Sigmoid colon (tissue), 4 donors: ENCODE data around the gene MPP3.

Experiments used
- POLR2A ChIP-seq, 2 donors: fragments of 450-650 bp; IDR thresholded peaks; one replicate each; pipeline ENCODE4 v1.6.1; 2016; ENCODE audit warnings: antibody characterized with exemption in 2 of 2, mild to moderate bottlenecking in 2 of 2, moderate library complexity in 2 of 2
- POLR2AphosphoS5 ChIP-seq, 4 donors: sonication (generic); formaldehyde crosslinking; IDR thresholded peaks; one replicate each; pipeline ENCODE4 v1.6.1; 2017; ENCODE audit warnings: antibody characterized with exemption in 4 of 4
- TF ChIP-seq, protein P1 (sequence below), 4 experiments: fragments of 450-650 bp in 3 of 4; fragments of 200-600 bp in 1 of 4; IDR thresholded peaks; one replicate each; pipeline ENCODE4 v1.5.1; 2016 to 2019; ENCODE audit warnings: antibody characterized with exemption in 4 of 4, mild to moderate bottlenecking in 3 of 4, moderate library complexity in 2 of 4

DNA sequence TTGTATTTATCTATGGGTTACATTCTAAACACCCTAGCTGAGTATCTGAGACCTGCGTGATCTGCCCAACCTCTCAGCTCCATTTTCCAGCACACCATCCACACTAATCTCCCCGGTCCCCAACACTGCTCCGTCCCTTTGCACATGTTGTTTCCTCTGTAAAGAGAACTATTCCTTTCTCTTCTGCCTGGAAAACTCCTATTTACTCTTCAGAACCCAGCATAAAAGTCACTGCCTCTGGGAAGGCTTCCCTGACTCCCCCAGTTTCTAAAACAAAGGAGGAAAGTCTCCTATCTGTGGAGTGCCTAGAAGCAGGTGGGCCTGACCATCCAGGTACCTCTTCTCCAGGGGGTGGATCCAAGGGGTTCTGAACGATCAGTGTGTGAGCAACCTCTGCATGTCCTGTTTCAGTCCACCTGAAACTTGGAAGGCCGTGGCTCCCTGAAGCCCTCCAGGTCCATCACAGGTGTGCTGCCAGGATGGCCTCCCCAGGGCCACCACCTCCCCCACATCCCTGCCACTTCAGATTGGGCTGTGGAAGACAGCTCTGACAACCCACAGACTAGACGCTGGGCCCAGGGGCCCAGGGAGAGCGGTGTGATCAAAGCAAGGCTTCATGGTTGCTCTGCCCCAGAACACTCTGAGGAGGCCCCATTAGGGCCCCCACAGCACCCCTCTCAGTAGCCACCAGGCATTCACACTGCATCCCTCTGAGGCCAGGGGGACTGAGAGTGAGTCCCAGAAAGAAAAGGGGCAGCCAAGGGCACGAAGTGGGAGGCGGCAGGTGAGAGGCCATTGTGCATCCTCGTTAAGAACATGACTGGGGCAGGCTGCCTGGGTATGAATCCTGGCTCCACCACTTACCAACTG is 20.3 kb downstream of the MPP3 start:
- TF ChIP-seq, protein P1, sequence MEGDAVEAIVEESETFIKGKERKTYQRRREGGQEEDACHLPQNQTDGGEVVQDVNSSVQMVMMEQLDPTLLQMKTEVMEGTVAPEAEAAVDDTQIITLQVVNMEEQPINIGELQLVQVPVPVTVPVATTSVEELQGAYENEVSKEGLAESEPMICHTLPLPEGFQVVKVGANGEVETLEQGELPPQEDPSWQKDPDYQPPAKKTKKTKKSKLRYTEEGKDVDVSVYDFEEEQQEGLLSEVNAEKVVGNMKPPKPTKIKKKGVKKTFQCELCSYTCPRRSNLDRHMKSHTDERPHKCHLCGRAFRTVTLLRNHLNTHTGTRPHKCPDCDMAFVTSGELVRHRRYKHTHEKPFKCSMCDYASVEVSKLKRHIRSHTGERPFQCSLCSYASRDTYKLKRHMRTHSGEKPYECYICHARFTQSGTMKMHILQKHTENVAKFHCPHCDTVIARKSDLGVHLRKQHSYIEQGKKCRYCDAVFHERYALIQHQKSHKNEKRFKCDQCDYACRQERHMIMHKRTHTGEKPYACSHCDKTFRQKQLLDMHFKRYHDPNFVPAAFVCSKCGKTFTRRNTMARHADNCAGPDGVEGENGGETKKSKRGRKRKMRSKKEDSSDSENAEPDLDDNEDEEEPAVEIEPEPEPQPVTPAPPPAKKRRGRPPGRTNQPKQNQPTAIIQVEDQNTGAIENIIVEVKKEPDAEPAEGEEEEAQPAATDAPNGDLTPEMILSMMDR (IDR thresholded peaks at IDR 0.05): no peak
- TF ChIP-seq POLR2A (IDR thresholded peaks at IDR 0.05): no peak
- no peak for TF ChIP-seq POLR2AphosphoS5 (IDR thresholded peaks at IDR 0.05)
